ENCODE results near the gene USP15.

USP15 gene

GRCh38 chr12:62382526-62382925 is 122.3 kb downstream of the USP15 start:
- DNase-seq (ENCODE audit: low spot score): no peak
- no peak overlapping the region for H3K4me3 ChIP-seq
- TF ChIP-seq, protein P1, sequence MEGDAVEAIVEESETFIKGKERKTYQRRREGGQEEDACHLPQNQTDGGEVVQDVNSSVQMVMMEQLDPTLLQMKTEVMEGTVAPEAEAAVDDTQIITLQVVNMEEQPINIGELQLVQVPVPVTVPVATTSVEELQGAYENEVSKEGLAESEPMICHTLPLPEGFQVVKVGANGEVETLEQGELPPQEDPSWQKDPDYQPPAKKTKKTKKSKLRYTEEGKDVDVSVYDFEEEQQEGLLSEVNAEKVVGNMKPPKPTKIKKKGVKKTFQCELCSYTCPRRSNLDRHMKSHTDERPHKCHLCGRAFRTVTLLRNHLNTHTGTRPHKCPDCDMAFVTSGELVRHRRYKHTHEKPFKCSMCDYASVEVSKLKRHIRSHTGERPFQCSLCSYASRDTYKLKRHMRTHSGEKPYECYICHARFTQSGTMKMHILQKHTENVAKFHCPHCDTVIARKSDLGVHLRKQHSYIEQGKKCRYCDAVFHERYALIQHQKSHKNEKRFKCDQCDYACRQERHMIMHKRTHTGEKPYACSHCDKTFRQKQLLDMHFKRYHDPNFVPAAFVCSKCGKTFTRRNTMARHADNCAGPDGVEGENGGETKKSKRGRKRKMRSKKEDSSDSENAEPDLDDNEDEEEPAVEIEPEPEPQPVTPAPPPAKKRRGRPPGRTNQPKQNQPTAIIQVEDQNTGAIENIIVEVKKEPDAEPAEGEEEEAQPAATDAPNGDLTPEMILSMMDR (IDR thresholded peaks at IDR 0.05): no peak
- no peak overlapping the region for H3K27ac ChIP-seq

GRCh38 chr12:62396750-62397149 is 136.5 kb downstream of the USP15 start:
- H3K27ac ChIP-seq: no peak overlapping the region
- DNase-seq (ENCODE audit: low spot score): no peak
- H3K4me3 ChIP-seq: no peak overlapping the region
- TF ChIP-seq, protein P1 (IDR thresholded peaks at IDR 0.05): no peak

- H3K27ac ChIP-seq: no peak overlapping the region
- TF ChIP-seq, protein P1 (IDR thresholded peaks at IDR 0.05): no peak
- no peak for DNase-seq (ENCODE audit: low spot score)
- no peak overlapping the region for H3K4me3 ChIP-seq
Measured at GRCh38 chr12:62400135-62400534, 139.9 kb downstream of the USP15 start.

DNA sequence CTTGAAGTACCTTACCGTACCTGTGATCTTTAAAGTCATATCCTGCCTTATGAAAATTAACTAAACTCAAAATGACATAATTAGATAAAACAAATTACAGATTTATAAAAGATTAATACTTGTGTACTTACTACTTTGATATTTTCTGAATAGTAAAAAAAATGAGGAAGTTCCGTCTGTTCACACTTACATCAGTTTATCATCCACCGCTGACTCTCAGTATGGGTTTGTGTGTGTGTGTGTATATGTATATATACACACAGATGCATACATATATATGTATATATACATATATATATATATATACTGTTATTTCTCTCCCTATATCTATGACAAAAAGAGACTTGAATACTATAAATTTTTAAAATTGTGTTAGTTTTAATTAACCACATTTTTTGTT is 141.4 kb downstream of the USP15 start:
- TF ChIP-seq, protein P1 (IDR thresholded peaks at IDR 0.05): no peak
- no peak for DNase-seq (ENCODE audit: low spot score)
- H3K4me3 ChIP-seq: no peak overlapping the region
- H3K27ac ChIP-seq: no peak overlapping the region

DNA sequence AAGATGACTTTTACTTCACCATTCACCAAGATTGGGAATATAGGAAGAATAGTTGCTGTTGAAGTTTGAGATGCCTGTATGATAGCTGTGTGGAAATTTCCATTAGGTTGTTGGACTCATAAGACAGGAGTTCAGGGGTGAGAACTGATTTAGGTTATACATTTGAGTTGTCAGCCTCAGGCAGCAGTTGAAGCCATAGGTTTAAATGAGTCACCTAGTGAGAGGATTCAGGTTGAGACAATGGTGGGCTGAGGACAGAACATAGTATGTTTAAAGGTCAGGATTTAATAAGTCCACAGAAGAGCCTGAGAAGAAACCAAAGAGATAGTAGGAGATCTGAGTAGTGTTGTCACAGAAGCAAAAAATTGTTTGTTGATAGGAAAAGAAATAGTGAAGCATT is 142.8 kb downstream of the USP15 start:
- DNase-seq (ENCODE audit: low spot score): no peak
- TF ChIP-seq, protein P1 (IDR thresholded peaks at IDR 0.05): no peak
- Histone ChIP-seq H3K4me3 (no peak overlapping the region), H3K27ac (no peak overlapping the region)

- DNase-seq (ENCODE audit: low spot score): no peak
- TF ChIP-seq, protein P1 (IDR thresholded peaks at IDR 0.05): no peak
- H3K4me3 ChIP-seq: no peak overlapping the region
- H3K27ac ChIP-seq: no peak overlapping the region
Measured at GRCh38 chr12:62407587-62407986, 147.4 kb downstream of the USP15 start.

GRCh38 chr12:62409068-62409467 is 148.9 kb downstream of the USP15 start:
- Histone ChIP-seq H3K4me3 (no peak overlapping the region), H3K27ac (no peak overlapping the region)
- DNase-seq (ENCODE audit: low spot score): no peak
- TF ChIP-seq, protein P1 (IDR thresholded peaks at IDR 0.05): no peak
